ENCODE data around the gene ELFN1.

GRCh38 chr7:1631678-1632077, 38.4 kb upstream of the ELFN1 start:
- TF ChIP-seq POLR2A (IDR thresholded peaks at IDR 0.05), result no peak
- TF ChIP-seq, protein P1, sequence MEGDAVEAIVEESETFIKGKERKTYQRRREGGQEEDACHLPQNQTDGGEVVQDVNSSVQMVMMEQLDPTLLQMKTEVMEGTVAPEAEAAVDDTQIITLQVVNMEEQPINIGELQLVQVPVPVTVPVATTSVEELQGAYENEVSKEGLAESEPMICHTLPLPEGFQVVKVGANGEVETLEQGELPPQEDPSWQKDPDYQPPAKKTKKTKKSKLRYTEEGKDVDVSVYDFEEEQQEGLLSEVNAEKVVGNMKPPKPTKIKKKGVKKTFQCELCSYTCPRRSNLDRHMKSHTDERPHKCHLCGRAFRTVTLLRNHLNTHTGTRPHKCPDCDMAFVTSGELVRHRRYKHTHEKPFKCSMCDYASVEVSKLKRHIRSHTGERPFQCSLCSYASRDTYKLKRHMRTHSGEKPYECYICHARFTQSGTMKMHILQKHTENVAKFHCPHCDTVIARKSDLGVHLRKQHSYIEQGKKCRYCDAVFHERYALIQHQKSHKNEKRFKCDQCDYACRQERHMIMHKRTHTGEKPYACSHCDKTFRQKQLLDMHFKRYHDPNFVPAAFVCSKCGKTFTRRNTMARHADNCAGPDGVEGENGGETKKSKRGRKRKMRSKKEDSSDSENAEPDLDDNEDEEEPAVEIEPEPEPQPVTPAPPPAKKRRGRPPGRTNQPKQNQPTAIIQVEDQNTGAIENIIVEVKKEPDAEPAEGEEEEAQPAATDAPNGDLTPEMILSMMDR (IDR thresholded peaks at IDR 0.05), result no peak
